ENCODE data around the gene CDK14.

- TF ChIP-seq CTCF (IDR thresholded peaks at IDR 0.05; ENCODE audit: borderline replicate concordance, extremely low read depth, low read length, poor library complexity, severe bottlenecking) (no peak), EZH2 (IDR thresholded peaks at IDR 0.05; ENCODE audit: borderline replicate concordance, low read depth, low read length, severe bottlenecking) (no peak)
Measured at GRCh38 chr7:90610105-90610504, 14.0 kb downstream of the CDK14 start.

All from DND-41 (cell line).